GM19035 (cell line): ENCODE results near the gene C2CD4D.
"Not testable (repeated sequence)": the region's sequence is repeated elsewhere in the genome, so short reads cannot be mapped to it uniquely, and the experiment has no call there.

Experiments
- ATAC-seq: cut with Tn5 transposase; IDR thresholded peaks from one replicate; pipeline ENCODE4 v1.9.1; 2021; ENCODE audit not compliant: unreplicated experiment

C2CD4D gene

DNA sequence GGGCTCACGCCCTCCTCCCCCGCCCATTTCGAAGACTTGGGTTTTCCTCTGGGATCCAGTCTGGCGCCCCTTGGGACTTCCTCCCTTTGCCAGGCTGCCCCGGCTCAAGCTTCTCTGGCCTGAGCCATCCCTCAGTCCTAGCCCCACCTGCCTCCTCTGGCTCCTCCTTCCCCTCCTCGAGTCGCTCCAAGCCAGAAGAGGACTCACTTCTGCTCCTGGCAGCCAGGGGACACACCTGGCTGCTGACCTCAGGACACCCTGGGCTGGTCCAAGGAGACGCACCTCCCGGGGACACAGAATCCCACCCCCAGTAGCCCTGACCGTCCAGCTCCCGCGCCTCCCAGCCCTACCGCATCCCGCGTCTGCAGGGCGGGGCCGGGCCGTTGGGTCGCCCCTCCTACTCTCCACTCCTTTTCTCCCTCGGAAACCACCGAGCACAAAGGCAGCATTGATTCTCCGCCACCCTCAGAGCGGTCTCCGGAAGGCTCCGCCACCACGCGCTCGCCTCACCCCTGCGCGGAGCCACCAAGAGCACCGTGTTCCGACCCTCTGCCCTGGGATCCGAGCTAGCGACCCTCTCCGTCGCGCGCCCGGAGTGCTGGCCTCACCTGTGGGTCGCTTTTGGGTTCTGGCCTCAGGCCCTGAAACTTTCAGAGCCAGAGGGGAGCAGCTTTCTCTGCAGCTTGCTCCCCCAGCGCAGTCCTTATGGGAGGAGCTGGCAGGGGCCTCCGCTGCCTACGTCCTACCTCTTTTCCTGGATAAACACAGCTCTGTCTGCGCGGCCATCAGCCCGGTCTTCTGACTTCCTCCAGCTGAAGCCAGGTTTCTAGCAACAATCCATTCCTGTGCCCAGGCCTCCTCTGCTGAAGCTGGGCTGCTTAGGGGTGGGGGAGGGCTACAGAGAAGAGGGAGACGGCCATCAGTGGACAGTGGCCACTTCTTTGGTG, at the start of gene C2CD4D:
C2CD4D (minus strand) TSS at position 364 of the 947 bp plus-strand sequence. CDS start 831 bp downstream, outside the sequence.
- ATAC-seq = no peak

DNA sequence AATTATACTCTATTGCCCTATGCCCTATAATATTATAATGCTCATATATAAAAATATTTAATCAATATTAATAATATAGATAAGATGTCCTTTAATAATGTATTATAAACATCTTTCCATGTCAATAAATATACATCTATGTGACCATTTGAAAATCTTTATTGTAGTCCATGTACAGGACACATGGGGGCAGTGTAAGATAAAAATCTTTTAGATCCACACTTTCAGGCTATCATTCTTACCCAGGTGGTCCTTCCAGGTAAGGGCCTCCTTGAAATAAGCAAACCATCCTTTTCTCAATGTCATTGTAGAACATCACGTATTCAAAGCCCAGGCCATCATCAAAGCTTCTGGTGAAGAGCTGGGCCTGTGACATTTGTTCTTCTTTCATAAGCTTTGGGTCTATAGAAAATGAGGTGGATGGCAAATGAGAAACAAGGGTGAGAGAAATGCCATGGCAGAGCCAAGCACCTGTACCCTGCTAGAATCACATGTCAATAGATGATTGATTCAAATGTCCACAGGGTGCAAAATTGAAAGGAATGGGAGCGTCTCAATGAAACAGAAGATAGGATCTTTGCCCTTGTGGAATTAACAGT, 49.5 kb upstream of the C2CD4D start:
- ATAC-seq = no peak

DNA sequence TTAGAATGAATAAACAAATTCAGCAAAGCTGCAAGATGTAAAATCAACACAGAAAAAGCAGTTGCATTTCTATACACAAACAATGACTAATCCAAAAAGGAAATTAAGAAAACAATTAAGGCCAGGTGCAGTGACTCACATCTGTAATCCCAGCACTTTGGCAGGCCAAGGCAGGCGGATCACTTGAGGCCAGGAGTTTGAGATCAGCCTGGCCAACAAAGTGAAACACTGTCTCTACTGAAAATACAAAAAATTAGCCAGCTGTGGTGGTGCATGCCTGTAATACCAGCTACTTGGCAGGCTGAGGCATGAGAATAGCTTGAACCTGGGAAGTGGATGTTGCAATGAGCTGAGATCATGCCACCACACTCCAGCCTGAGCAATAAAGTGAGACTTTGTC, 47.4 kb upstream of the C2CD4D start:
- no peak for ATAC-seq

DNA sequence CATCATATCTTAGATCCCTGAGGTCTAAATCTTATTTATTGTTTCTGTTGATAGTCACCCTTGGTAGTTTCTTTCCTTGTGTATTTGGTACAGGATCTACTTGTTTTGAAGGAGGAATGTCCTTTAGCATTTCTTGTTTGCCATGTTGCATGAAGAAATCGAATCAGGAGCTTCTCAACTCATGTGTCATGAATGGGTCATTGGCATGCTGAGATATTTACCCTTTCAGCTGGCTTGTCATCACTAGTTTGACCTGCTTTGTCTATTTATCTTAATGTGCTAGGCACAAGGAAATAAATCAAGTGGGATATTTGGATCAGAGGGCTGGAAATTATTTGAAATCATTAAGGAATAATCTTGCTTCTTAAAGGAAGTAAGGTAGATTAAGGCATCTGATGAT, 45.9 kb upstream of the C2CD4D start:
- no peak for ATAC-seq

DNA sequence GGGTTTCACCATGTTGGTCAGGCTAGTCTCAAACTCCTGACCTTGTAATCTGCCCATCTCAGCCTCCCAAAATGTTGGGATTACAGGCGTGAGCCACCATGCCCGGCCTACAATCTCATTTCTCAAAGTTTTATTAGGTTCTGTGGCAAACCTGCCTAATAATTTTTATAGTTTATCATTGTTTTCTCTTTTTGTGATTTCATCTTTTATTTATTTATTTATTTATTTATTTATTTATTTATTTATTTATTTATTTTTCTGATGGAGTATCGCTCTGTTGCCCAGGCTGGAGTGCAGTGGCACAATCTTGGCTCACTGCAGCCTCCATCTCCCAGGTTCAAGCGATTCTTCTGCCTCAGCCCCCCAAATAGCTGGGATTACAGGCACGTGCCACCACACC, 45.3 kb upstream of the C2CD4D start:
- not testable (repeated sequence) for ATAC-seq

DNA sequence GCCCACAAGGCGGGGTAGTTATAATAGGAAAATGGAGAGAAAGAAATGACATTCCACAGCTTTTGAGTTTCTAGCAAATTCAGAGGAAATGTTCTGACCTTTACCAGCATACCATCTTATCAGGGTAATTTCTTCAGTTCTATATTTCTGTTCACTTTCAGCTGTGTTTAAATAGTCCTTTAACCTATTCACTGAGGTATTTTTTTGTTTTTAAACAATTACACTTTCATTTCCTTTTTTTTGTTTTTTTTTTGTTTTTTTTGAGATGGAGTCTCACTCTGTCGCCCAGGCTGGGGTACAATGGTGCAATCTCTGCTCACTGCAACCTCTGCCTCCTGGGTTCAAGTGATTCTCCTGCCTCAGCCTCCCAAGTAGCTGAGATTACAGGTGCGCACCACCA, 44.8 kb upstream of the C2CD4D start:
- not testable (repeated sequence) for ATAC-seq

DNA sequence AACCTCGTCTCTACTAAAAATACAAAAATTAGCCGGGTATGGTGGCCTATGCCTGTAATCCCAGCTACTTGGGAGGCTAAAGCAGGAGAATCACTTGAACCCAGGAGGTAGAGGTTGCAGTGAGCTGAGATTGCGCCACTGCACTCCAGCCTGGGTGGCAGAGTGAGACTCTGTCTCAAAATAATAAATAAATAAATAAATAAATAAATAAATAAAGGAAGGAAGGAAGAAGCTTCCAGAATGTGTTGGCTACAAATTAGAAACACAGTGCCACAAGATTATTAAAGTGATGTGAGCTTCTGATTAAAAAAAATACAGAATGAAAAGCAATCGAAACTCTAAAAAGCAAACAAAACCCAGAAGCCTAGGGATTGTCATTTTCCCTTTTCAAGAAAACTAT, 44.3 kb upstream of the C2CD4D start:
- ATAC-seq = not testable (repeated sequence)

DNA sequence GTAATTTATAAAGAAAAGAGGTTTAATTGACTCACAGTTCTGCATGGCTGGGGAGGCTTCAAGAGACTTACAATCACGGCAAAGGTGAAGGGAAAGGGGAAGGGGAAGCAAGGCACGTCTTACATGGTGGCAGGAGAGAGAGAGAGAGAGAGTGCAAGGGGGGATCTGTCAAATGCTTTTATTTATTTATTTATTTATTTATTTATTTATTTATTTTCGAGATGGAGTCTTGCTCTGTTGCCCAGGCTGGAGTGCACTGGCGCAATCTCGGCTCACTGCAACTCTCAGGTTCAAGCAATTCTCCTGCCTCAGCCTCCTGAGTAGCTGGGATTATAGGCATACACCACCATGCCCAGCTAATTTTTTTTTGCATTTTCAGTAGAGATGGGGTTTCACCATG, 43.3 kb upstream of the C2CD4D start:
- ATAC-seq = not testable (repeated sequence)

DNA sequence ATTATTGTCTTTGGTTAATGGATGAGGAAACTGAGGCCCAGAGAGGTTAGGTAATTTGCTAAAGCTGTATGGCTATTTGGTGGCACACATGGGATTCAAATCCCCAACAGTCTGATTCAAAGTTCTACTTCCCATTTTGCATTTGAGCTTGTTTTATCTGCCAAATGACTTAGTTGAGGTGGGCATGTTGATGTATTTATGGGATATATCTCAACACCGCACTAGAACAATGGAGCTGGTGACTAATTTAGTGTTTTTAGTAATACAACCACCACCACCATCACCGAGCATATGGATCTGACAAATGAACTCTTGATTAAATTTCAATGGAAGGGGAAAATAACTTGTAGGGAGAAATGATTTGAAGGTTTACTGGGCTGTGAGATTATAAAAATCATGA, 42.8 kb upstream of the C2CD4D start:
- ATAC-seq = no peak

DNA sequence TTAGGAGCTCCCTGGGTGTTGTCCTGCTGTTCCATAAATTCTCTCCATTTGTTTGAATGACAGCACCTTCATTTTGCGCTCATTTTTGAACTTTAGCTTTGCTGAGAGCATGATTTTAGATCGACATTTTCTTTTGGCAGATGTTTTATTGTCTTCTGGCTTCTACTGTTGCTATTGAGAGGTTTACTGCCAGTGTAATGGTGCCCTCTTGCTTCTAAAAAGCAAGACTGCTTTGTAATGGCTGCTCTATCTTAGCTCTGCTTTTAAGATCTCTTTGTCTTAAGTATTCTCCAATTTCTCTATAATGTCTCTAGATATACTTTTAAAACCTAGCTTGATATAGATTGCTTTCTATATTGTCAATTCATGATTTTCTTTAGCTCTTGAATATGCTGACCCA, 41.9 kb upstream of the C2CD4D start:
- ATAC-seq = no peak

DNA sequence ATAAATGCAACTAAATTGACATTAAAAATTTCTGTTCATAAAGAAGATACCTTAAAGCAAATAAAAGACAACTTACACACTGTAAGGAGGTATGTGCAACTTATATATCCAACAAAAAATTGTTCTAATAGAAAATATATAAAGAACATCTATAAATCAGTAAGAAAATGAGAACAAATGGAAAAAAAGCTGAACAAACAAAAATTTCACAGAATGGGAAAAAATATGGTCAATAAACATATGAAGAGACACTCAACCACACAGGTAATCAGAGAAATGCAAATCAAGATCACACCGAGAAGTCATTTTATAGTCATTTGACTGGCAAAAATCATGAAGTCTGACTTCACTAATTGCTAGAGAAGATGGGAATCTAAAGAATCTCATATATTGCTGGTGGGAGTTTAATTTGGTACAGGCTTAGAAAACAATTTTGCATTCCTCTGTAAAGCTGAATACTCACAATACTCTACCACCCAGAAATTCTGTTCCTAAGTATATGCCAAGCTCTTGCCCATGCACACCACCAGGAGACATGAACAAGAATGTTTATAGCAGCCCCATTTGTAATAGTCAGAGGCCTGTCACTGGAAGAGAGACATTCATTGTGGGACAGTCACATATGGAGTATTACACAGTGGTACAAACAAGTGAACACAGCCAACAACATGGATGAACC, 35.9 kb upstream of the C2CD4D start:
- ATAC-seq = no peak

DNA sequence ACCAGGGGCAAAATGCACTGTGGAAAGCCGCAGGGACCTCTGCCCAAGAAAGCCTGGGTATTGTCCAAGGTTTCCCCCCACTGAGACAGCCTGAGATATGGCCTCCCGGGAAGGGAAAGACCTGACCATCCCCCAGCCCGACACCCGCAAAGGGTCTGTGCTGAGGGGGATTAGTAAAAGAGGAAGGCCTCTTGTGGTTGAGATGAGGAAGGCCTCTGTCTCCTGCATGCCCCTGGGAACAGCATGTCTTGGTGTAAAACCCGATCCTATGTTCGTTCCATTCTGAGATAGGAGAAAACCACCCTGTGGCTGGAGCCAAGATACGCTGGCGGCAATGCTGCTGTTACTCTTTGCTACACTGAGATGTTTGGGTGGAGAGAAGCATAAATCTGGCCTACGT, 33.2 kb upstream of the C2CD4D start:
- ATAC-seq = not testable (repeated sequence)

DNA sequence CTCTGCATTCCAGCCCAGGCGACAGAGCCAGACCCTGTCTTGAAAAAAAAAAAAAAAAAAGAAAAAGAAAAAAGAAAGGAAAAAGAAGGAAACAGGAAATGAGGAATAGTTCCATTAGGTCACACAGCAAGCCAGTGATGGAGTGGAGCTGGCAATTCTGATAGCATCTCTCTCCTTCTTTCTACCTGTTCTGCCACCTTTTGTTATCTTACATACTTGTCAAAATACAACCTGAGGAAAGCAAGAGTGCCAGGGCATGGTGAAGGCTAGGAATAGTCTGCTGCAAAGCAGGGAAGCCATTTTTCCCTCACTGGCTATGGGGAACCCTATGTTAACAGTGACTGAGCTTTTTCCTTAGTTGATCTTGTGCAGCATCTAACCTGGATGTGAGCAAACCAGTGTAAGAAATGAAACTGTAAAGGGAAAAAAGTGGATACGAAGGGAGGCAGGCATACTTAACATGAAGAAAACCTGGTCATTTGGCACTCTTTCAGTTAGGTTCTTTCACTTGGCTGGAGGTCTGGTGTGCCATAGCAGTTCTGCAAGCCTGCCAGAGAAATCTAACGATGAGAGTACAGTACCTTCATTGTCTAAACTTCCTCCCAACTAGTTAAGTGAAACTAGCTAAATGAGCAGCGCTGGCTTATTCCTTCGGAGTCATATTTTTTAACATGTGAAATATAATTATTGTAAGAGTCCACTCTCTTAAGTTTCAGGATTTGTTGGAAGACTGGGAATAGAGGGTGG, 31.8 kb upstream of the C2CD4D start:
- ATAC-seq = no peak

DNA sequence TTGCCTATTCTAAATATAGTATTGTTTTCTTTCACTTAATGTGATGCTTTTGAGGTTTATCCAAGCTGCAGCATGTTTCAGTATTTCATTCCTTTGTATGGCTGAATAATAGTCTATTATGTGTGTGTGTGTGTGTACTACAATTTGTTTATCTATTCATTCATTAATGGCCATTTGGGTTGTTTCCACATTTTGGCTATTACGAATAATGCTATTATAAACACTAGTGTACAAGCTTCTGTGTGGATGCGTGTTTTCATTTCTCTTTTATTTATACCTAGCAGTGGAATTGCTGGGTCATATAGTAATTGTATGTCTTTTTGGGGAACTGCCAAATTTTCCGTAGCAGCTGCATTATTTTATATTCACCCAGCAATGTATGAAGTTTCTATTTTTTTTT, 28.9 kb upstream of the C2CD4D start:
- no peak for ATAC-seq

DNA sequence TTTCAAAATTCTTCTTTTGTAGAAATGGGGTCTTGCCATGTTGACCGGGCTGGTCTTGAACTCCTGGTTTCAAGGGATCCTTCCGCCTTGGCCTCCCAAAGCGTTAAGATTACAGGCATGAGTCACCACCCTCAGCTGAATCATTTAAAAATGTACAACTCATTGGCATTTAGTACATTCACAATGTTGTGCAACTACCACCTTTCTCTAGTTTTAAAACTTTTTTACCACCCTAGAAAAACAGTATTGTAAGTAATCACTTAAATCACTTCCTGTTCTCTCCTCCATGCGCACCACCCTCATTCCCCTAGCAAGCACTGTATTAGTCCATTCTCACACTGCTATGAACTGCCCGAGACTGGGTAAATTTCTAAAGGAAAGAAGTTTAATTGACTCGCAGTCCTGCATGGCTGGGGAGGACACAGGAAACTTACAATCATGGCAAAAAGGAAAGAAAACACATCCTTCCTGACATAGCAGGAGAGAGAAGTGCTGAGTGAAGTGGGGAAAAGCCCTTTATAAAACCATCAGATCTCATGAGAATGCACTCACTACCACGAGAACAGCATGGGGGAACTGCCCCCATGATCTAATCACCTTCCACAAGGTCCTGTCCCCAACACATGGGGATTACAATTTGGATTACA, 28.3 kb upstream of the C2CD4D start:
- ATAC-seq = no peak

DNA sequence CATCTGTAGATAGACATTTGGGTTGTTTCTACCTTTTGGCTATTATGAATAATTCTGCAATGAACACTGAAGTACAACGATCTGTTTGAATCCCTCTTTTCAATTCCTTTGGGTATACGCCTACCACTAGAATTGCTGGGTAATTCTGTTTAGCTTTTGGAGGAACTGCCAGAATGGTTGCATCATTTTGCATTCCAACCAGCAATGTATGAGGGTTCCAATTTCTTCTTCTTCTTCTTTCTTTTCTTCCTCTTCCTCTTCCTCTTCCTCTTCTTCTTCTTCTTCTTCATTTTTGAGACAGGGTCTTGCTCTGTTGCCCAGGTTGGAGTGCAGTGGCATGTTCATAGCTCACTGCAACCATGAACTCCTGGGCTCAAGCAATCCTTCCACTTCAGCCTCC, 27.7 kb upstream of the C2CD4D start:
- ATAC-seq = no peak

DNA sequence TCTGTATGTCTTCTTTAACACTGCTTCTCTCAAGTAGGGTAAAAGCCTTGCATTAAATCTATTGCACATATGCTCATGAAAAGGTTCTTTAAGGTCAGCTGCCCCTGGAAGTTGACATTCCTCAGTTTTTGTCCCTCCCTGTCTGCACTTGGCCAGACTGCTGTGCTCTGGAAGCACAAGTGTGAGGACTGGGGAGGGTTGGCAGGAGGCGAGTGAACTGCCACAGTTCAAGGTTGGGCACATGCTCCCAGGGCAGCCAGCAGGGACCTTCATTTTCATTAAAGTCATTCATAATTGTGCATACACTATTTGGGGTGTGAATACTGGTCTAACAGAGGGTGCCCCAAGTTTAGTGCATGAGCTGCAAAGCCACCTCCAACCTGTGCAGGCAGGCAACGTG, 24.8 kb upstream of the C2CD4D start:
- no peak for ATAC-seq

DNA sequence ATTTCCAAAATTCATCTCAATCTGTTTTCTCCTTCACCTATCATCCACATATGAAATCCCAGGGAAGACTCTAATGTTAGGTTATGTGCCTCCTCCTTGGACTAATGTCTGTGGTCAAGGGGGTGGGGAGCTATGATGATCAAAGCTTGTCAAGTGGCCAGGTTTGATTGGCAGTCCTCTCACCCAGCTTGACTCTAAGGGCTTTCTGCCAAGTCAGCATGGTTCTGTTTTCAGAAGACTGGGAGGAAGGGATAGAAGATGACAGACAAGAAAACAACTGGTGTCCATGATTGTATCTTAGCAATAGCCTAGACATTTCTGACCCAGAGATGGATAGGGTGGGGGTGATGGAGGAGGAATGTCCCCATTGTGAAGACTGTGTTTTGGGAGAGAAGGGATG, 23.0 kb upstream of the C2CD4D start:
- ATAC-seq = no peak

DNA sequence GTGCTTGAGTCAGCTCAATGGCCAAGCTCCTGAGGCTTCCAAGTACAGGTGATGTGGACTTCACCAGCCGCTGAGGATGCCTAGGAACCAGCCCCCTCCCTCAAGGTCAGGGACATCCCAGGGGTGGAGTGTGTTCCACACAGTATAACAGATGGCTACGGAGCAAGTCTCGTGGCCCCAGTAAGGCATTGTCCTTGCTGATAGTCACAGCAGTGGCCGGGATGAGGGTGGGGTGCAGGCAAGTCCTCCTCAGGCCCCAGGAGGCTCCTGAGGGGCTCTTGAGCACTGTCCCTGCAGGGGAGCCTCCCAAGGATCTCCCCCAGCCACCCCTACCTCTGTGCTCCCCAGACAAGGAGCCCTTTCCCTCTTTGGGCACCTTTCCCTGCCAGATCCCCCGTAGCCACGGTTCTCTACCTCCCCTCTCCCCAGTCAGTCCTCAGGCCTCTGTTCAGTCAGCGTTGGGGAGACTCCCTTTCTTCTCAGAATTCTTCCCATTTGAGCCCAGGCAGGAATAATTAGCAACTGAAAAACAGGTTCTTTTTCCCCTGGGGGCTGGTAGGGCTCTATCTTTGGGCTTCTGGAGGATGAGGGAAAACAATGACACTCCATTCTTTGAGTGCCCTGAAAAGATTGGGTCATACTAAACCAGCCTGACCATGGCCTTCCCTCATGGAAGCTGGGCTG, 21.0 kb upstream of the C2CD4D start:
- ATAC-seq = no peak

DNA sequence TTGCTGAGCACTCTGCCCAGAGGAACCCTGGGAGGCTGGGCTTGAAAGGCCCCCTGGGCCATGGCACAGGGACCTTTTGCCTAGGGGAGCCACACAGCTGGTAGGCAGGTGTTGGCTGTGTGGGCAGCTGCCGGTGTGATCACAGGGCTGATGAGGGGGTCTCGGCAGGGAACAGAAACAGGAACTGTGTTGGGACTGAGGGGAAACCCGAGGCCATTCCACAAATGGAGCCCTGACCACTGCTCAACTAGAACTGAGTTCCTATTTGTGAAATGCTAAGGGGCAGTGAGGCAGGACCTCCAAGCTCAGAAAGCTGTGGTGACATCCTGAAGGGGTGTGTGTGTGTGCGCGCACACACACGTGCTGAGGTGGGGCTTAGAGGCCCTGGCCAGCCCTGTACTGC, 20.3 kb upstream of the C2CD4D start:
- ATAC-seq = no peak
